Measurements from ENCODE around the gene TMEM204.

GRCh38 chr16:1495211-1495888 lies 38.1 kb upstream of the TMEM204 start:
- TF ChIP-seq, protein P1, sequence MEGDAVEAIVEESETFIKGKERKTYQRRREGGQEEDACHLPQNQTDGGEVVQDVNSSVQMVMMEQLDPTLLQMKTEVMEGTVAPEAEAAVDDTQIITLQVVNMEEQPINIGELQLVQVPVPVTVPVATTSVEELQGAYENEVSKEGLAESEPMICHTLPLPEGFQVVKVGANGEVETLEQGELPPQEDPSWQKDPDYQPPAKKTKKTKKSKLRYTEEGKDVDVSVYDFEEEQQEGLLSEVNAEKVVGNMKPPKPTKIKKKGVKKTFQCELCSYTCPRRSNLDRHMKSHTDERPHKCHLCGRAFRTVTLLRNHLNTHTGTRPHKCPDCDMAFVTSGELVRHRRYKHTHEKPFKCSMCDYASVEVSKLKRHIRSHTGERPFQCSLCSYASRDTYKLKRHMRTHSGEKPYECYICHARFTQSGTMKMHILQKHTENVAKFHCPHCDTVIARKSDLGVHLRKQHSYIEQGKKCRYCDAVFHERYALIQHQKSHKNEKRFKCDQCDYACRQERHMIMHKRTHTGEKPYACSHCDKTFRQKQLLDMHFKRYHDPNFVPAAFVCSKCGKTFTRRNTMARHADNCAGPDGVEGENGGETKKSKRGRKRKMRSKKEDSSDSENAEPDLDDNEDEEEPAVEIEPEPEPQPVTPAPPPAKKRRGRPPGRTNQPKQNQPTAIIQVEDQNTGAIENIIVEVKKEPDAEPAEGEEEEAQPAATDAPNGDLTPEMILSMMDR (IDR thresholded peaks at IDR 0.05) = no peak
- no peak for TF ChIP-seq POLR2A (IDR thresholded peaks at IDR 0.05)

All from thyroid gland (tissue), 4 donors.